ENCODE data around the gene TMEM175. TPM values are rescaled to one million over a fixed set of nuclear protein-coding genes. Genes with fewer than 3 reads are reported as not detected.

TMEM175 gene
- total RNA-seq, 1 donor from 2014 or later, result 21.4 TPM

GRCh38 chr4:885353-885752 lies 46.9 kb upstream of the TMEM175 start:
- DNase-seq (ENCODE audit: extremely low spot score, unreplicated experiment), result no peak
- H3K27me3 Mint-ChIP-seq, result no peaks in the 10 kb centered on the region
- H3K4me3 Mint-ChIP-seq, result no peak overlapping the region
- H3K27ac Mint-ChIP-seq, result no peak overlapping the region
- no peaks in the 10 kb centered on the region for H3K9me3 Mint-ChIP-seq
- H3K4me1 Mint-ChIP-seq (ENCODE audit: unreplicated experiment), result no peaks in the 10 kb centered on the region
- H3K36me3 Mint-ChIP-seq, result peaks cover 7% of the 10 kb centered on the region
- TF ChIP-seq CTCF (conservative IDR thresholded peaks at IDR 0.05), result no peak

GRCh38 chr4:886244-886643 lies 46.0 kb upstream of the TMEM175 start:
- Mint-ChIP-seq H3K9me3 (no peaks in the 10 kb centered on the region), H3K36me3 (peaks cover 7% of the 10 kb centered on the region), H3K27ac (no peak overlapping the region), H3K4me3 (no peak overlapping the region), H3K27me3 (no peaks in the 10 kb centered on the region), H3K4me1 (ENCODE audit: unreplicated experiment) (no peaks in the 10 kb centered on the region)
- no peak for DNase-seq (ENCODE audit: extremely low spot score, unreplicated experiment)
- TF ChIP-seq CTCF (conservative IDR thresholded peaks at IDR 0.05), result no peak

- peak overlapping the region; percentile 34 for H3K27ac Mint-ChIP-seq
- H3K27me3 Mint-ChIP-seq, result no peaks in the 10 kb centered on the region
- H3K4me3 Mint-ChIP-seq, result no peak overlapping the region
Observed at GRCh38 chr4:887034-887763, 45.1 kb upstream of the TMEM175 start.

GRCh38 chr4:888029-888428 lies 44.2 kb upstream of the TMEM175 start:
- no peak for DNase-seq (ENCODE audit: extremely low spot score, unreplicated experiment)
- H3K27ac Mint-ChIP-seq, result peak overlapping the region; percentile 18

More at GRCh38 chr4:887034-887763, 45.1 kb upstream of the TMEM175 start:
- TF ChIP-seq CTCF (conservative IDR thresholded peaks at IDR 0.05), result no peak
- Mint-ChIP-seq H3K4me1 (ENCODE audit: unreplicated experiment) (no peaks in the 10 kb centered on the region), H3K36me3 (peaks cover 7% of the 10 kb centered on the region), H3K9me3 (no peaks in the 10 kb centered on the region)
- no peak for DNase-seq (ENCODE audit: extremely low spot score, unreplicated experiment)

GRCh38 chr4:889516-889915 lies 42.7 kb upstream of the TMEM175 start:
- H3K4me1 Mint-ChIP-seq (ENCODE audit: unreplicated experiment), result no peaks in the 10 kb centered on the region
- no peak for TF ChIP-seq CTCF (conservative IDR thresholded peaks at IDR 0.05)
- no peak for DNase-seq (ENCODE audit: extremely low spot score, unreplicated experiment)
- no peak overlapping the region for H3K27ac Mint-ChIP-seq
- H3K27me3 Mint-ChIP-seq, result no peaks in the 10 kb centered on the region
- no peaks in the 10 kb centered on the region for H3K9me3 Mint-ChIP-seq
- peaks cover 7% of the 10 kb centered on the region for H3K36me3 Mint-ChIP-seq
- no peak overlapping the region for H3K4me3 Mint-ChIP-seq

More at GRCh38 chr4:888029-888428, 44.2 kb upstream of the TMEM175 start:
- no peaks in the 10 kb centered on the region for H3K9me3 Mint-ChIP-seq
- TF ChIP-seq CTCF (conservative IDR thresholded peaks at IDR 0.05), result no peak
- no peaks in the 10 kb centered on the region for H3K4me1 Mint-ChIP-seq (ENCODE audit: unreplicated experiment)
- no peaks in the 10 kb centered on the region for H3K27me3 Mint-ChIP-seq
- no peak overlapping the region for H3K4me3 Mint-ChIP-seq
- peaks cover 7% of the 10 kb centered on the region for H3K36me3 Mint-ChIP-seq

Data from type B pancreatic cell (in vitro differentiated cells).